ENCODE measurements around the gene GTF2F2.

DNA sequence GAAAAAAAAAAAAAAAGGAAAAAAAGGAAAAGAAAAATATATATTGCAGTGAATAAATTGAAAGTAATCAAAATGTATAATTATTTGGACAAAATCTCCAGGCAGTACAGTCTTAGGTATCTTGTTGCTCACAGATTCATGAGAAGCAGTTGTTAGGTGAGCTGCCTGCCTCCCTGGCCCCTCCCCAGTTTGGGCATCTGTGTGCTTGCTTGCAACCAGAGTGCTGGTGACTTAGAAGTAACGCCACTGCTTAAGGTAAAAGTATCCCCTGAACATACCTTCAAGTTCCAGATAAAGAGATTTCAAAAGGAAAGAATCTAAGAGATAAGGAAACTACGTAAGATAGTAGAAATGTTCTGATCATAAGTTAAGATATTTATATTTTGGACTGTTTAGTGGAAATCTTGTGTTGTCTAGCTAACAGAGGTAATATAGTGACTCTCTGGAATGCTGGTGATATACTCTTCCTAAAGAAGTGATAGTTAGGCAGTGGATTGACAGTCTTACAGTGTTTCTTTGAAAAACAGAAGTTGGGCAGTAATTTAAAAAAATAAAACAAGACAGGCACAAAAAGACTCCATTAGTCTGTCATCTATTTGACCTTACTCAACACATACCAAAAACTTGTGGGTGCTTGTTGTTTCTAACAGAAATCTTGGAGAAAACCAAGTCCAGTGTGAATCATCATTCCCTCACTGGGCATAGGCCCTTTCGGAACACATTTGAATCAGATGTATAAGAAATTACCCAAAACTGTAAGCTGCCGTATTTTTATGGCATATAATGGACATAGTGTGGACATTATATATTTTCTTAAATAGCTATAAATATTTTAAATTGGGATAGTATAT lies 118.9 kb downstream of the GTF2F2 start:
- no peak for TF ChIP-seq CTCF (conservative IDR thresholded peaks at IDR 0.05; ENCODE audit: low read depth, low read length)
- TF ChIP-seq EZH2 (IDR thresholded peaks at IDR 0.05; ENCODE audit: borderline replicate concordance, low read depth, low read length, poor library complexity, severe bottlenecking) = no peak
